ENCODE measurements around the gene CRHBP.

GRCh38 chr5:76999451-76999850 lies 46.6 kb downstream of the CRHBP start:
- TF ChIP-seq CTCF (IDR thresholded peaks at IDR 0.05; ENCODE audit: poor library complexity): no peak
- TF ChIP-seq EZH2 (IDR thresholded peaks at IDR 0.05; ENCODE audit: borderline replicate concordance): no peak

Measured in hepatocyte (in vitro differentiated cells).